Fibroblast of skin of left quadriceps (primary cell): ENCODE data around the gene ELOB.

ENCODE experiments used
- DNase-seq, 2 experiments: peaks; one replicate each; pipeline ENCODE4 v3.0.0-alpha.2; 2013; ENCODE audit warnings: low read depth in 2 of 2

Gene ELOB

GRCh38 chr16:2783581-2784357, 6.7 kb upstream of the ELOB start:
- DNase-seq = no peak

GRCh38 chr16:2782583-2783351, 5.7 kb upstream of the ELOB start:
- DNase-seq = no peak

GRCh38 chr16:2779978-2780898, 3.2 kb upstream of the ELOB start:
- DNase-seq = no peak

GRCh38 chr16:2779151-2779920, 2.3 kb upstream of the ELOB start:
- DNase-seq = no peak

GRCh38 chr16:2778630-2778958, 1.5 kb upstream of the ELOB start:
- no peak for DNase-seq

GRCh38 chr16:2777903-2778629, 986 bp upstream of the ELOB start:
- no peak for DNase-seq

GRCh38 chr16:2776500-2777139, 460 bp downstream of the ELOB start:
- no peak for DNase-seq

- no peak for DNase-seq
Observed at GRCh38 chr16:2775765-2776499, 1.1 kb downstream of the ELOB start.

- DNase-seq = no peak
Observed at GRCh38 chr16:2775131-2775716, 1.9 kb downstream of the ELOB start.

GRCh38 chr16:2774161-2774891, 2.8 kb downstream of the ELOB start:
- no peak for DNase-seq

- no peak for DNase-seq
Observed at GRCh38 chr16:2773188-2773968, 3.7 kb downstream of the ELOB start.

GRCh38 chr16:2771496-2772402, 5.3 kb downstream of the ELOB start:
- no peak for DNase-seq

GRCh38 chr16:2770057-2770951, 6.8 kb downstream of the ELOB start:
- DNase-seq = no peak

- no peak for DNase-seq
Observed at GRCh38 chr16:2769675-2770056, 7.4 kb downstream of the ELOB start.

- DNase-seq = no peak
Observed at GRCh38 chr16:2769100-2769529, 8.0 kb downstream of the ELOB start.
